Liver (tissue), 9 donors: ENCODE results near the gene LAMB4. TPM values are rescaled to one million over a fixed set of nuclear protein-coding genes. Genes with fewer than 3 reads are reported as not detected.
"Not testable (repeated sequence)": the region's sequence is repeated elsewhere in the genome, so short reads cannot be mapped to it uniquely, and the experiment has no call there.

Experiments
- DNase-seq: peaks from one replicate; pipeline ENCODE4 v3.0.0-alpha.2; 2017; ENCODE audit warnings: low spot score
- H3K27ac ChIP-seq, 2 donors: one replicate each; pipeline ENCODE4 v1.7.0; 2013; ENCODE audit warnings: inconsistent platforms in 2 of 2, low read length in 2 of 2, control low read depth in 1 of 2, low read depth in 1 of 2, mild to moderate bottlenecking in 1 of 2
- H3K27me3 ChIP-seq, 4 donors: one replicate each; pipeline versions ENCODE4 v1.6.1 to v1.7.0; 2013; ENCODE audit warnings: low read length in 3 of 4, inconsistent platforms in 1 of 4, mild to moderate bottlenecking in 1 of 4, moderate library complexity in 1 of 4; ENCODE audit not compliant: control insufficient read depth in 4 of 4, insufficient read depth in 4 of 4
- H3K36me3 ChIP-seq, 4 donors: one replicate each; pipeline versions ENCODE4 v1.6.1 to v1.7.0; 2013; ENCODE audit warnings: low read length in 3 of 4, mild to moderate bottlenecking in 3 of 4, low read depth in 1 of 4, moderate library complexity in 1 of 4; ENCODE audit not compliant: control insufficient read depth in 4 of 4, insufficient read depth in 3 of 4
- H3K4me1 ChIP-seq, 4 donors: one replicate each; pipeline versions ENCODE4 v1.6.1 to v1.7.0; 2013; ENCODE audit warnings: low read length in 3 of 4, mild to moderate bottlenecking in 3 of 4, moderate library complexity in 1 of 4; ENCODE audit not compliant: control insufficient read depth in 4 of 4, insufficient read depth in 4 of 4
- H3K4me3 ChIP-seq, 3 donors: one replicate each; pipeline versions ENCODE4 v1.6.1 to v1.7.0; 2013; ENCODE audit warnings: low read length in 3 of 3, control low read depth in 1 of 3, low read depth in 1 of 3, mild to moderate bottlenecking in 1 of 3
- H3K9ac ChIP-seq, 2 donors: one replicate each; pipeline ENCODE4 v1.7.0; 2013; ENCODE audit warnings: low read length in 2 of 2, mild to moderate bottlenecking in 2 of 2, moderate library complexity in 2 of 2, control low read depth in 1 of 2, low read depth in 1 of 2
- H3K9me3 ChIP-seq, 4 donors: one replicate each; pipeline versions ENCODE4 v1.6.1 to v1.7.0; 2013; ENCODE audit warnings: low read length in 3 of 4; ENCODE audit not compliant: control insufficient read depth in 4 of 4
- EGR1 ChIP-seq, 2 donors: IDR thresholded peaks; 2 replicates each; pipeline ENCODE4 v1.6.1; 2016 to 2018; ENCODE audit warnings: antibody characterized with exemption in 2 of 2, low read depth in 2 of 2
- FOXA1 ChIP-seq: IDR thresholded peaks from 2 replicates; pipeline ENCODE4 v1.6.1; 2016; ENCODE audit warnings: antibody characterized with exemption
- FOXA2 ChIP-seq: IDR thresholded peaks from 2 replicates; pipeline ENCODE4 v1.6.1; 2016; ENCODE audit warnings: antibody characterized with exemption
- GABPA ChIP-seq, 2 donors: IDR thresholded peaks in 1 of 2; conservative IDR thresholded peaks in 1 of 2; 2 replicates each; pipeline ENCODE4 v1.6.1; 2016; ENCODE audit warnings: antibody characterized with exemption in 2 of 2, mild to moderate bottlenecking in 1 of 2, moderate library complexity in 1 of 2
- HNF4A ChIP-seq, 2 donors: conservative IDR thresholded peaks; 2 replicates each; pipeline ENCODE4 v1.6.1; 2016; ENCODE audit warnings: antibody characterized with exemption in 2 of 2, mild to moderate bottlenecking in 2 of 2
- HNF4G ChIP-seq: IDR thresholded peaks from 2 replicates; pipeline ENCODE4 v1.6.1; 2016; ENCODE audit warnings: antibody characterized with exemption
- JUND ChIP-seq, 2 donors: IDR thresholded peaks; 2 replicates each; pipeline ENCODE4 v1.6.1; 2016; ENCODE audit warnings: antibody characterized with exemption in 2 of 2
- NR2F2 ChIP-seq: IDR thresholded peaks from 2 replicates; pipeline ENCODE4 v1.6.1; 2016; ENCODE audit warnings: antibody characterized with exemption
- RAD21 ChIP-seq, 2 donors: IDR thresholded peaks; 2 replicates each; pipeline ENCODE4 v1.6.1; 2016; ENCODE audit warnings: antibody characterized with exemption in 2 of 2, mild to moderate bottlenecking in 2 of 2
- RXRA ChIP-seq, 2 donors: IDR thresholded peaks; 2 replicates each; pipeline ENCODE4 v1.6.1; 2017 to 2018; ENCODE audit warnings: antibody characterized with exemption in 2 of 2, mild to moderate bottlenecking in 1 of 2
- SP1 ChIP-seq: IDR thresholded peaks from 2 replicates; pipeline ENCODE4 v1.6.1; 2018; ENCODE audit warnings: antibody characterized with exemption, mild to moderate bottlenecking
- TAF1 ChIP-seq: conservative IDR thresholded peaks from 2 replicates; pipeline ENCODE4 v1.6.1; 2016; ENCODE audit warnings: antibody characterized with exemption, mild to moderate bottlenecking
- YY1 ChIP-seq: IDR thresholded peaks from 2 replicates; pipeline ENCODE4 v1.6.1; 2016; ENCODE audit warnings: antibody characterized with exemption, mild to moderate bottlenecking
- WGBS: extraction: QIAGEN DNeasy Blood & Tissue Kit; methylation state at CpG from one replicate; pipeline ENCODE4 v1.1.7; 2013; 5-methylcytosine and 5-hydroxymethylcytosine counted together
- polyA plus RNA-seq, 2 donors: library from polyadenylated mRNA; stranded (reverse) in 1 of 2; unstranded in 1 of 2; fragments of 200-250 nt in 1 of 2; fragments of >200 nt in 1 of 2; fragmentation: Nextera tagmentation in 1 of 2; extraction: Ambion mirVana in 1 of 2; gene quantifications; one replicate each; pipeline versions ENCODE4 v1.2.1 to v1.2.3, GENCODE V29; 2013 to 2015
- total RNA-seq, 2 donors: library from RNA; depleted of rRNA; stranded (reverse); fragments of >200 nt; gene quantifications; one replicate each; pipeline ENCODE4 v1.2.3, GENCODE V29; 2014
- TF ChIP-seq, protein P1 (sequence below): IDR thresholded peaks from 2 replicates; pipeline ENCODE4 v1.6.1; 2016; ENCODE audit warnings: antibody characterized with exemption
- TF ChIP-seq, protein P2 (sequence below): IDR thresholded peaks from 2 replicates; pipeline ENCODE4 v1.6.1; 2016; ENCODE audit warnings: antibody characterized with exemption
- TF ChIP-seq, protein P3 (sequence below): fragments of 150-350 bp; IDR thresholded peaks from 2 replicates; pipeline ENCODE4 v1.5.1; 2017; ENCODE audit warnings: improper control_type of control experiment, low read depth, low read length; ENCODE audit not compliant: missing input control
- TF ChIP-seq, protein P4 (sequence below): IDR thresholded peaks from 2 replicates; pipeline ENCODE4 v1.6.1; 2016; ENCODE audit warnings: antibody characterized with exemption, mild to moderate bottlenecking
- TF ChIP-seq, protein P5 (sequence below): IDR thresholded peaks from 2 replicates; pipeline ENCODE4 v1.6.1; 2016; ENCODE audit warnings: antibody characterized with exemption
- donor health status: healthy.
- donor health status: healthy.
- donor health status: healthy.
- donor health status: healthy.
- donor health status: healthy.

The LAMB4 gene
- total and polyA plus RNA-seq, 4 donors = under 0.01 to 0.03 TPM; not detected in 2

DNA sequence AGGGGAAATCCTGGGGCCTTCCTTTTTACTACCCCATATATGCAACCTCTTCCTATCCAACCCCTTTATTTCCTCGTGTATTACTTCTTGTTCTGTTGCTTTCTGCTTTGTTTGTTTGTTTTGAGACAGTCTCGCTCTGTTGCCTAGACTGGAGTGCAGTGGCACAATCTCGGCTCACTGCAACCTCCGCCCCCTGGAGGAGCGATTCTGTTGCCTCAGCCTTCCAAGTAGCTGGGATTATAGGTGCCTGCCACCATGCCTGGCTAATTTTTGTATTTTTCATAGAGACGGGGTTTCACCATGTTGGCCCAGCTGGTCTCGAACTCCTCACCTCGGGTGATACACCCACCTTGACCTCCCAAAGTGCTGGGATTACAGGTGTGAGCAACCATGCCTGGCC is 96.9 kb downstream of the LAMB4 start:
- not testable (repeated sequence) for DNase-seq, H3K9ac ChIP-seq, H3K4me3 ChIP-seq, H3K36me3 ChIP-seq, H3K9me3 ChIP-seq, H3K4me1 ChIP-seq, H3K27me3 ChIP-seq, H3K27ac ChIP-seq
- 94% methylated on average over 8 of the region's 8 CpGs for WGBS

DNA sequence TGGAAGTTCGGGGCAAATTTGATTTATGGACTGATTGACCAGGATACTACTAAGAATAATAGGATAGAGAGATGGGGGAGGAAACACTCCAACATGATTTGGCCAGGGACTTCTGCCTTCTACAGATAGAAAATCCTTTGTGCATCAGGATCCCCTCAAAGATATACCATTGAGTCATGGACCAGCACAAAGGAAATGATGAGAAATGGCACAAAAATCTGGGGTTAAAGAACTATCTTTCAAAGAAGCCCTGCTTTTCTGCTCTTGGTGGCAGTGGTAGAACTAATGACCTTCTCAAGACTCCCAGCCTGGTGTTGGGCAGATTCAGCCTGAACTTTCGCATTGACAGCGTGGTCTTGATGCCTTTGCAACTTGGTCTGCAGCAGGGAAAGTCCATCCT is 99.6 kb downstream of the LAMB4 start:
- TF ChIP-seq NR2F2 (no peak), HNF4G (no peak), EGR1 (IDR thresholded peaks at IDR 0.05; ENCODE audit: low read depth in 2 of 2) (no peak), GABPA (IDR thresholded peaks at IDR 0.05 in 1 of 2, conservative IDR thresholded peaks at IDR 0.05 in 1 of 2) (no peak), SP1 (no peak), FOXA2 (no peak), JUND (IDR thresholded peaks at IDR 0.05) (no peak), RAD21 (IDR thresholded peaks at IDR 0.05) (no peak), FOXA1 (no peak), RXRA (IDR thresholded peaks at IDR 0.05) (no peak), TAF1 (no peak), HNF4A (conservative IDR thresholded peaks at IDR 0.05) (no peak), YY1 (no peak)
- TF ChIP-seq, protein P1, sequence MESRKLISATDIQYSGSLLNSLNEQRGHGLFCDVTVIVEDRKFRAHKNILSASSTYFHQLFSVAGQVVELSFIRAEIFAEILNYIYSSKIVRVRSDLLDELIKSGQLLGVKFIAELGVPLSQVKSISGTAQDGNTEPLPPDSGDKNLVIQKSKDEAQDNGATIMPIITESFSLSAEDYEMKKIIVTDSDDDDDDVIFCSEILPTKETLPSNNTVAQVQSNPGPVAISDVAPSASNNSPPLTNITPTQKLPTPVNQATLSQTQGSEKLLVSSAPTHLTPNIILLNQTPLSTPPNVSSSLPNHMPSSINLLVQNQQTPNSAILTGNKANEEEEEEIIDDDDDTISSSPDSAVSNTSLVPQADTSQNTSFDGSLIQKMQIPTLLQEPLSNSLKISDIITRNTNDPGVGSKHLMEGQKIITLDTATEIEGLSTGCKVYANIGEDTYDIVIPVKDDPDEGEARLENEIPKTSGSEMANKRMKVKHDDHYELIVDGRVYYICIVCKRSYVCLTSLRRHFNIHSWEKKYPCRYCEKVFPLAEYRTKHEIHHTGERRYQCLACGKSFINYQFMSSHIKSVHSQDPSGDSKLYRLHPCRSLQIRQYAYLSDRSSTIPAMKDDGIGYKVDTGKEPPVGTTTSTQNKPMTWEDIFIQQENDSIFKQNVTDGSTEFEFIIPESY = no peak
- TF ChIP-seq, protein P2, sequence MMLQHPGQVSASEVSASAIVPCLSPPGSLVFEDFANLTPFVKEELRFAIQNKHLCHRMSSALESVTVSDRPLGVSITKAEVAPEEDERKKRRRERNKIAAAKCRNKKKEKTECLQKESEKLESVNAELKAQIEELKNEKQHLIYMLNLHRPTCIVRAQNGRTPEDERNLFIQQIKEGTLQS = no peak
- TF ChIP-seq, protein P3, sequence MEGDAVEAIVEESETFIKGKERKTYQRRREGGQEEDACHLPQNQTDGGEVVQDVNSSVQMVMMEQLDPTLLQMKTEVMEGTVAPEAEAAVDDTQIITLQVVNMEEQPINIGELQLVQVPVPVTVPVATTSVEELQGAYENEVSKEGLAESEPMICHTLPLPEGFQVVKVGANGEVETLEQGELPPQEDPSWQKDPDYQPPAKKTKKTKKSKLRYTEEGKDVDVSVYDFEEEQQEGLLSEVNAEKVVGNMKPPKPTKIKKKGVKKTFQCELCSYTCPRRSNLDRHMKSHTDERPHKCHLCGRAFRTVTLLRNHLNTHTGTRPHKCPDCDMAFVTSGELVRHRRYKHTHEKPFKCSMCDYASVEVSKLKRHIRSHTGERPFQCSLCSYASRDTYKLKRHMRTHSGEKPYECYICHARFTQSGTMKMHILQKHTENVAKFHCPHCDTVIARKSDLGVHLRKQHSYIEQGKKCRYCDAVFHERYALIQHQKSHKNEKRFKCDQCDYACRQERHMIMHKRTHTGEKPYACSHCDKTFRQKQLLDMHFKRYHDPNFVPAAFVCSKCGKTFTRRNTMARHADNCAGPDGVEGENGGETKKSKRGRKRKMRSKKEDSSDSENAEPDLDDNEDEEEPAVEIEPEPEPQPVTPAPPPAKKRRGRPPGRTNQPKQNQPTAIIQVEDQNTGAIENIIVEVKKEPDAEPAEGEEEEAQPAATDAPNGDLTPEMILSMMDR = no peak
- TF ChIP-seq, protein P4, sequence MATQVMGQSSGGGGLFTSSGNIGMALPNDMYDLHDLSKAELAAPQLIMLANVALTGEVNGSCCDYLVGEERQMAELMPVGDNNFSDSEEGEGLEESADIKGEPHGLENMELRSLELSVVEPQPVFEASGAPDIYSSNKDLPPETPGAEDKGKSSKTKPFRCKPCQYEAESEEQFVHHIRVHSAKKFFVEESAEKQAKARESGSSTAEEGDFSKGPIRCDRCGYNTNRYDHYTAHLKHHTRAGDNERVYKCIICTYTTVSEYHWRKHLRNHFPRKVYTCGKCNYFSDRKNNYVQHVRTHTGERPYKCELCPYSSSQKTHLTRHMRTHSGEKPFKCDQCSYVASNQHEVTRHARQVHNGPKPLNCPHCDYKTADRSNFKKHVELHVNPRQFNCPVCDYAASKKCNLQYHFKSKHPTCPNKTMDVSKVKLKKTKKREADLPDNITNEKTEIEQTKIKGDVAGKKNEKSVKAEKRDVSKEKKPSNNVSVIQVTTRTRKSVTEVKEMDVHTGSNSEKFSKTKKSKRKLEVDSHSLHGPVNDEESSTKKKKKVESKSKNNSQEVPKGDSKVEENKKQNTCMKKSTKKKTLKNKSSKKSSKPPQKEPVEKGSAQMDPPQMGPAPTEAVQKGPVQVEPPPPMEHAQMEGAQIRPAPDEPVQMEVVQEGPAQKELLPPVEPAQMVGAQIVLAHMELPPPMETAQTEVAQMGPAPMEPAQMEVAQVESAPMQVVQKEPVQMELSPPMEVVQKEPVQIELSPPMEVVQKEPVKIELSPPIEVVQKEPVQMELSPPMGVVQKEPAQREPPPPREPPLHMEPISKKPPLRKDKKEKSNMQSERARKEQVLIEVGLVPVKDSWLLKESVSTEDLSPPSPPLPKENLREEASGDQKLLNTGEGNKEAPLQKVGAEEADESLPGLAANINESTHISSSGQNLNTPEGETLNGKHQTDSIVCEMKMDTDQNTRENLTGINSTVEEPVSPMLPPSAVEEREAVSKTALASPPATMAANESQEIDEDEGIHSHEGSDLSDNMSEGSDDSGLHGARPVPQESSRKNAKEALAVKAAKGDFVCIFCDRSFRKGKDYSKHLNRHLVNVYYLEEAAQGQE = no peak
- TF ChIP-seq, protein P5, sequence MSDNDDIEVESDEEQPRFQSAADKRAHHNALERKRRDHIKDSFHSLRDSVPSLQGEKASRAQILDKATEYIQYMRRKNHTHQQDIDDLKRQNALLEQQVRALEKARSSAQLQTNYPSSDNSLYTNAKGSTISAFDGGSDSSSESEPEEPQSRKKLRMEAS = no peak

More for the DNA sequence above, 99.6 kb downstream of the LAMB4 start:
- Histone ChIP-seq H3K27ac (no peak overlapping the region), H3K36me3 (no peaks in the 10 kb centered on the region), H3K4me1 (peaks cover 0 to 2% (median 0%) of the 10 kb centered on the region in 4 donors), H3K27me3 (no peaks in the 10 kb centered on the region), H3K9ac (no peak overlapping the region), H3K4me3 (no peak overlapping the region), H3K9me3 (no peaks in the 10 kb centered on the region)
- DNase-seq = no peak
- WGBS = 97% methylated on average over 3 of the region's 3 CpGs
